ENCODE data around the gene FBXW8.

The FBXW8 gene

GRCh38 chr12:117000316-117000715 is 89.6 kb downstream of the FBXW8 start:
- DNase-seq, result no peak

GRCh38 chr12:117002051-117002817 is 91.5 kb downstream of the FBXW8 start:
- no peak for DNase-seq

GRCh38 chr12:117003883-117004404 is 93.2 kb downstream of the FBXW8 start:
- no peak for DNase-seq

GRCh38 chr12:117005417-117006046 is 94.8 kb downstream of the FBXW8 start:
- DNase-seq, result no peak

- DNase-seq, result no peak
Measured at GRCh38 chr12:117006333-117006732, 95.6 kb downstream of the FBXW8 start.

- DNase-seq, result no peak
Measured at GRCh38 chr12:117007577-117007976, 96.8 kb downstream of the FBXW8 start.

GRCh38 chr12:117009759-117010158 is 99.0 kb downstream of the FBXW8 start:
- no peak for DNase-seq

- no peak for DNase-seq
Measured at GRCh38 chr12:117010693-117011451, 100.1 kb downstream of the FBXW8 start.

- DNase-seq, result no peak
Measured at GRCh38 chr12:117011988-117012805, 101.4 kb downstream of the FBXW8 start.

GRCh38 chr12:117013726-117014125 is 103.0 kb downstream of the FBXW8 start:
- DNase-seq, result no peak

GRCh38 chr12:117014342-117014887 is 103.7 kb downstream of the FBXW8 start:
- no peak for DNase-seq

GRCh38 chr12:117015811-117016210 is 105.1 kb downstream of the FBXW8 start:
- DNase-seq, result no peak

- no peak for DNase-seq
Measured at GRCh38 chr12:117017807-117018206, 107.1 kb downstream of the FBXW8 start.

- DNase-seq, result no peak
Measured at GRCh38 chr12:117018276-117018675, 107.5 kb downstream of the FBXW8 start.

GRCh38 chr12:117018685-117019084 is 107.9 kb downstream of the FBXW8 start:
- DNase-seq, result no peak

- DNase-seq, result no peak
Measured at GRCh38 chr12:117019866-117020265, 109.1 kb downstream of the FBXW8 start.

- DNase-seq, result no peak
Measured at GRCh38 chr12:117020536-117021220, 109.9 kb downstream of the FBXW8 start.

- no peak for DNase-seq
Measured at GRCh38 chr12:117022465-117022864, 111.7 kb downstream of the FBXW8 start.

GRCh38 chr12:117023998-117024960 is 113.5 kb downstream of the FBXW8 start:
- no peak for DNase-seq

- no peak for DNase-seq
Measured at GRCh38 chr12:117024961-117025480, 114.3 kb downstream of the FBXW8 start.

Measured in NCI-H146 (cell line).